ENCODE results near the gene SETBP1. TPM values are rescaled to one million over a fixed set of nuclear protein-coding genes. Genes with fewer than 3 reads are reported as not detected.

SETBP1 gene
- total RNA-seq, 2 donors from 2014 or later = 17.3 to 20.1 TPM

DNA sequence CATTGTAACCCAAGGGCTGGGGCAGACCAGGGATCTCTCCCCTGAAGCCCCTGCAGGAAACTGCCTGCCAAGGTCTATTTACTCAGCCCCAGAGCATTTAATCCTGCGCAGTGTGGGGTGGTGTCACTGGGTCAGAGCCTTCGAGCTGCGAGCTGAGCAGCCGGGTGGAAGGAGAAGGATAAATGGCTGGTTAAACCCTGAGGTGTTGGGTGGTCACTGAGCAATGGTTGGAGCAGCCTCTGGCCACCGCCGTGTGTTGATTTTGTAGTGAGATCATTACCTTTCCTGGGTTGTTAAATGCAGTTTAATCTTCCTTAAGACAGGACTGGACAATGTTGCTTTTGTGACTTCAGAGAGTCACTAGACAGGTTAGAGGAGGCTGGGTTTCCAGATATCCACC is 98.1 kb downstream of the SETBP1 start:
- Histone ChIP-seq H3K4me3 (ENCODE audit: low read length) (no peak overlapping the region), H3K4me1 (ENCODE audit: control insufficient read depth, insufficient read depth, low read length) (peaks cover 16% of the 10 kb centered on the region), H3K9me3 (ENCODE audit: control insufficient read depth, low read length) (no peaks in the 10 kb centered on the region), H3K27ac (ENCODE audit: low read depth, low read length) (no peak overlapping the region), H3K36me3 (ENCODE audit: control insufficient read depth, insufficient read depth, low read length) (peaks cover 4% of the 10 kb centered on the region), H3K27me3 (ENCODE audit: control insufficient read depth, insufficient read depth, low read length, poor library complexity, severe bottlenecking) (no peaks in the 10 kb centered on the region), H3K9ac (ENCODE audit: extremely low read depth, low read length, poor library complexity, severe bottlenecking) (no peak overlapping the region)
- peaks cover 41% of the 10 kb centered on the region for H3K4me1 Mint-ChIP-seq
- DNase-seq = no peak
- TF ChIP-seq, protein P1, sequence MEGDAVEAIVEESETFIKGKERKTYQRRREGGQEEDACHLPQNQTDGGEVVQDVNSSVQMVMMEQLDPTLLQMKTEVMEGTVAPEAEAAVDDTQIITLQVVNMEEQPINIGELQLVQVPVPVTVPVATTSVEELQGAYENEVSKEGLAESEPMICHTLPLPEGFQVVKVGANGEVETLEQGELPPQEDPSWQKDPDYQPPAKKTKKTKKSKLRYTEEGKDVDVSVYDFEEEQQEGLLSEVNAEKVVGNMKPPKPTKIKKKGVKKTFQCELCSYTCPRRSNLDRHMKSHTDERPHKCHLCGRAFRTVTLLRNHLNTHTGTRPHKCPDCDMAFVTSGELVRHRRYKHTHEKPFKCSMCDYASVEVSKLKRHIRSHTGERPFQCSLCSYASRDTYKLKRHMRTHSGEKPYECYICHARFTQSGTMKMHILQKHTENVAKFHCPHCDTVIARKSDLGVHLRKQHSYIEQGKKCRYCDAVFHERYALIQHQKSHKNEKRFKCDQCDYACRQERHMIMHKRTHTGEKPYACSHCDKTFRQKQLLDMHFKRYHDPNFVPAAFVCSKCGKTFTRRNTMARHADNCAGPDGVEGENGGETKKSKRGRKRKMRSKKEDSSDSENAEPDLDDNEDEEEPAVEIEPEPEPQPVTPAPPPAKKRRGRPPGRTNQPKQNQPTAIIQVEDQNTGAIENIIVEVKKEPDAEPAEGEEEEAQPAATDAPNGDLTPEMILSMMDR (conservative IDR thresholded peaks at IDR 0.05) = no peak
- no peak overlapping the region for H3K4me3 Mint-ChIP-seq
- no peaks in the 10 kb centered on the region for H3K36me3 Mint-ChIP-seq (ENCODE audit: low read depth)
- H3K9me3 Mint-ChIP-seq = no peaks in the 10 kb centered on the region
- WGBS, 2 experiments (ENCODE audit: insufficient coverage in 1 of 2, insufficient read length in 1 of 2) = 78 to 81% methylated on average over 4 to 6 of the region's 6 CpGs
- peaks cover 5% of the 10 kb centered on the region for H3K27me3 Mint-ChIP-seq (ENCODE audit: insufficient read depth)
- H3K27ac Mint-ChIP-seq = no peak overlapping the region

DNA sequence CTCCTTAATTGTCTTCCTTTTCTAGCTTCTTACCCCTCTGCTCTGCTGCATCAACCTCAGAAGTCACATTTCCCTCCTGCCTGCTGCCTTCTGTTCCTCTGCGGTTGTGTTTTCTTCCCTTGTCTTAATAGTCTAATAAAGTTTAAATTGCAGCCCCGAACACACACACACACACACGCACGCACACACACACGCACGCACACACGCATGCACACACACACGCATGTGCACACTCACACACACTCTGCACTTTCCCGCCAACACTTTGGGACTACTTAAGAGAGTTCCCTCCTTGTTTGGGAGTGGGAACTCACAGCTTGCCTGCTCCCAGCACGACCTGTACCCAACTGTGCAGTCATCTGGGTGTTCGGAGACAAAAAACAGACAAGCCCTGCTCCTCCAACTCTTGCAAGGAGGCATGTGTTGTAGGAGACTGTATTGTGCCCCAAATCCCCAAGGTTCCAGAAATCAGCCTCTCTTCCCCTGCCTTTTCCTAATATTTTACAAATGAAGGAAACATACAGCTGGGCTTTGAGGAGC is 99.1 kb downstream of the SETBP1 start:
- Mint-ChIP-seq H3K4me3 (no peak overlapping the region), H3K9me3 (no peaks in the 10 kb centered on the region), H3K36me3 (ENCODE audit: low read depth) (no peaks in the 10 kb centered on the region), H3K4me1 (peaks cover 41% of the 10 kb centered on the region), H3K27me3 (ENCODE audit: insufficient read depth) (peaks cover 5% of the 10 kb centered on the region), H3K27ac (no peak overlapping the region)
- peaks cover 4% of the 10 kb centered on the region for H3K36me3 ChIP-seq (ENCODE audit: control insufficient read depth, insufficient read depth, low read length)
- no peak overlapping the region for H3K9ac ChIP-seq (ENCODE audit: extremely low read depth, low read length, poor library complexity, severe bottlenecking)
- TF ChIP-seq, protein P1 (conservative IDR thresholded peaks at IDR 0.05) = no peak
- no peaks in the 10 kb centered on the region for H3K27me3 ChIP-seq (ENCODE audit: control insufficient read depth, insufficient read depth, low read length, poor library complexity, severe bottlenecking)
- peaks cover 16% of the 10 kb centered on the region for H3K4me1 ChIP-seq (ENCODE audit: control insufficient read depth, insufficient read depth, low read length)
- no peak overlapping the region for H3K4me3 ChIP-seq (ENCODE audit: low read length)
- H3K9me3 ChIP-seq (ENCODE audit: control insufficient read depth, low read length) = no peaks in the 10 kb centered on the region
- H3K27ac ChIP-seq (ENCODE audit: low read depth, low read length) = no peak overlapping the region
- WGBS, 2 experiments (ENCODE audit: insufficient coverage in 1 of 2, insufficient read length in 1 of 2) = 95 to 100% methylated on average over 1 to 11 of the region's 11 CpGs
- no peak for DNase-seq

DNA sequence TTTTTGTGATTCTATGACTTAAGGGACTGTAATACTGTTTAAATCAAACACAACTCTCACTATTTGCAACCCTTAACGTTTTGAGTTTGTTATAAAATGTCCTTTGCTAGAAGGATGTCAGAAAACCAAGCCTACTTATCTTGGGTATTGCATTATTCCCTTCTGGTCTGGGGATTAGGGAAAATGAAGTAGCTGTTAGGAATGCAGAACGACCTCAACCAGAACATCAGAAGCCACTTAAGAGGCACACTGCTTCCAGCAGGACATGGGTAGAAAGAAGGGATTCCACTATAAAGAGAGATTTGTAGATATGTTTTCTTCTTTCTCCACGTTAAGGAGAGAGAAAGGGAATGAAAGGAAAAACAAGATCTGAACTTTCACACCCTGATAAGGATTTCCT is 101.2 kb downstream of the SETBP1 start:
- no peaks in the 10 kb centered on the region for H3K36me3 Mint-ChIP-seq (ENCODE audit: low read depth)
- TF ChIP-seq, protein P1 (conservative IDR thresholded peaks at IDR 0.05) = no peak
- H3K27ac Mint-ChIP-seq = no peak overlapping the region
- H3K4me1 ChIP-seq (ENCODE audit: control insufficient read depth, insufficient read depth, low read length) = peaks cover 16% of the 10 kb centered on the region
- no peaks in the 10 kb centered on the region for H3K9me3 ChIP-seq (ENCODE audit: control insufficient read depth, low read length)
- peaks cover 4% of the 10 kb centered on the region for H3K36me3 ChIP-seq (ENCODE audit: control insufficient read depth, insufficient read depth, low read length)
- WGBS, 2 experiments (ENCODE audit: insufficient coverage in 1 of 2, insufficient read length in 1 of 2) = 27% methylated on average over 2 of the region's 3 CpGs; no CpG with 5 or more reads in 1 of the 2 experiments
- peaks cover 5% of the 10 kb centered on the region for H3K27me3 Mint-ChIP-seq (ENCODE audit: insufficient read depth)
- no peak overlapping the region for H3K9ac ChIP-seq (ENCODE audit: extremely low read depth, low read length, poor library complexity, severe bottlenecking)
- H3K27ac ChIP-seq (ENCODE audit: low read depth, low read length) = no peak overlapping the region
- H3K27me3 ChIP-seq (ENCODE audit: control insufficient read depth, insufficient read depth, low read length, poor library complexity, severe bottlenecking) = no peaks in the 10 kb centered on the region
- peak overlapping the region; percentile 34 for H3K4me3 ChIP-seq (ENCODE audit: low read length)
- no peaks in the 10 kb centered on the region for H3K9me3 Mint-ChIP-seq
- H3K4me1 Mint-ChIP-seq = peaks cover 33% of the 10 kb centered on the region
- no peak overlapping the region for H3K4me3 Mint-ChIP-seq
- DNase-seq = no peak

All from endodermal cell (in vitro differentiated cells).